Stimulated activated naive CD4-positive, alpha-beta T cell treated with Interleukin-2 at 50 U/mL for 16 hours (primary cell): ENCODE results near the gene DRC1.

Experiments used
- DNase-seq: peaks from one replicate; lab custom pipeline; 2025; lab: John Stamatoyannopoulos, UW

The DRC1 gene

DNA sequence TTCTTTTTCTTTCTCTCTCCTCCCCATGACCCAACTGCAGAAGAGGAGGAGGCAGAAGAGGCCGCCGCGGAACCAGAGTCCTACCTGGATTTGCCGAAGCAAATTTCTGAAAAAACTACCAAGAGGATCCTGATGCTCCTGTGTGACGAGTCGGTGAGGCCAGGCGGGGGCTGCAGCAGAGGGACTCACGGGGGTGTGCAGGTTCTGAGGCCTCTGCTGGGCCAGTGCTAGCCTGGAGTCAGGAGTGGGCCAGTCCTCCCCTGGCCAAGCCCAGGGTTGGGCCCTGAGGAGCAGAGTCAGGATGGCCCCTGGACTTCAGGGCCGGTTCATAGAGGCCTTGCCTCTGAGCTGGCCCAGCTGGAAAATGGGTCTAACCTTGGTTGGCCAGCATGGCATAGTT, 46.9 kb downstream of the DRC1 start:
- no peak for DNase-seq

DNA sequence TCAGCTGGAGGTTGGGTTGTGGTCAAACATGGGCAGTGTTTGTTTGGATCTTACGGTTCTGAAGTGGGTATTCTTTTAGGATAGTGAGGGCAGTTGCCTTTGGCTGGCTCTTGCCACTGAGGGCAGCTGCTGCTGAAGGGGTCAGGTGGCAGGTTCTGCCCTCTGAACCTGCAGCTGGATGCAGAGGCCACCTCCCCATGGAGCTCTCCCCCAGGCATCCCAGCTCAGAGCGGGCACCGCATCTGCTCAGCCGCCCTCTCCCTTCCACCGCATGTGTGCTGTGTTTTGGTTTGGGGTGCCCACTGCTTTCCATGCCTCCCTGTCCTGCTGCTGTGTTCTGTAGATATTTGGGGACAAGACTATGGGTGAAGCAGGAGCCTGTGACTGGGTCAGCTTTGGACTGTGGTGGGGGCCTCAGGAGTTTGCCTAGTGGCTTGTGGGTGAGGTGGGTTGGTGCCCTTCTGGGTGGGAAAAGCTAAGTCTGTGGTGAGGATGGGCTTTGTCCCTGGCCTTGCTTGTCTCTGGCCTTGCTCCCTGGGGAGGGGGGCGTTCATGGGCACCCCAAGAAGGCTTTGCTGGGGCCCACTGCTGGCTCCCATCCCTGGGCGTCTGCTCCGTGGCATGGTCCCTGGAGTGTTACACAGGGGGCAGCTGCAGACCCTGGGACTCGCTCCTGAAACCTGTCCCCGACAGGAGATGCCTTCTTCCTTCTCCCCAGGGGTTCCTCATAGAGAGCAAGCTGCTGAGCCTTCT, 47.7 kb downstream of the DRC1 start:
- DNase-seq, result no peak

DNA sequence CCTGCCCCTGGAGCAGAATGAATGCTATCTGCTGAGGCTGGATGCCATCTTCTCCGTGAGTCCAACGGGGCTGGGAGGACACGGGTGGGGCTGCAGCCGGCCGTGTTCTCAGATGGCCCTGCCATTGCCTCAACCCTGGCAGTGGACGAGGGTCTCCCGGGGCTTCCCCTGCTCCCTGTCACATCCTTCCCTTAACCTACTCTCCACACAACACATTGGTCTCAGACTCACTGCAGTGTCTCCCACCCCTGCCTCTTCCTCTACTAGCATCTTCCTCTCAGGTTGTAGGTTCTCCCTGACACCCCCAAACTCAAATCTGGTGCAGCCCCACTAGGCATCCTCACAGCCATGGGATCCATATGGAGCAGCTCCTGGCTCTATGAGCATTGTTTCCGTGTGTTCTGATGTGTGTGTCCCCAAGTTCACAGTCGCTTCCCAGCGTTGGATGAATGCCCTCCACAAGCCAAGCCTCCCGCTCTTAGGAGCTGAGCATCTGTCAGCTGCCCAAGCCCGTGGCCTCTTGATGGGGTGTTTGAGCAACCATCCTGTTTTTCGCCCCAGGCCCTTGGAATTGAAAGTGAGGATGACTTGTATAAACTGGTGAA, 48.4 kb downstream of the DRC1 start:
- DNase-seq, result no peak

DNA sequence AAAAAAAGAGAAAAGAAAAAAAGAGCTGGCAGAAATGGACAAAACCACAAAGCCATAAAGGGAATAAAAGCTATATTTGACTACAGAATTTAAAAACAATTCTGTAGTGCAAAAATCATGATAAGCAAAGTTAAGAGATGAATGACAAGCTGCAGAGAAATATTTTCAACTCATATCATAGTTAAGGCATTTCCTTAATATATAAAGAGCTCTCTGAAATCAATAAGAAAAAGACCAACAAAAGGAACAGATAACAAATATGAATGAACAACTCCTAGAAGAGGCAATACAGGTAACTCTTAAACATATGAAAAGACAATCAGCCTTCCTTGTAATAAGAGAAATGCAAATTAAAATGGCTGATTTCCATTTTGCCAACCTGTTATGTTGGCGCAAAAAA, 50.0 kb downstream of the DRC1 start:
- DNase-seq, result no peak

DNA sequence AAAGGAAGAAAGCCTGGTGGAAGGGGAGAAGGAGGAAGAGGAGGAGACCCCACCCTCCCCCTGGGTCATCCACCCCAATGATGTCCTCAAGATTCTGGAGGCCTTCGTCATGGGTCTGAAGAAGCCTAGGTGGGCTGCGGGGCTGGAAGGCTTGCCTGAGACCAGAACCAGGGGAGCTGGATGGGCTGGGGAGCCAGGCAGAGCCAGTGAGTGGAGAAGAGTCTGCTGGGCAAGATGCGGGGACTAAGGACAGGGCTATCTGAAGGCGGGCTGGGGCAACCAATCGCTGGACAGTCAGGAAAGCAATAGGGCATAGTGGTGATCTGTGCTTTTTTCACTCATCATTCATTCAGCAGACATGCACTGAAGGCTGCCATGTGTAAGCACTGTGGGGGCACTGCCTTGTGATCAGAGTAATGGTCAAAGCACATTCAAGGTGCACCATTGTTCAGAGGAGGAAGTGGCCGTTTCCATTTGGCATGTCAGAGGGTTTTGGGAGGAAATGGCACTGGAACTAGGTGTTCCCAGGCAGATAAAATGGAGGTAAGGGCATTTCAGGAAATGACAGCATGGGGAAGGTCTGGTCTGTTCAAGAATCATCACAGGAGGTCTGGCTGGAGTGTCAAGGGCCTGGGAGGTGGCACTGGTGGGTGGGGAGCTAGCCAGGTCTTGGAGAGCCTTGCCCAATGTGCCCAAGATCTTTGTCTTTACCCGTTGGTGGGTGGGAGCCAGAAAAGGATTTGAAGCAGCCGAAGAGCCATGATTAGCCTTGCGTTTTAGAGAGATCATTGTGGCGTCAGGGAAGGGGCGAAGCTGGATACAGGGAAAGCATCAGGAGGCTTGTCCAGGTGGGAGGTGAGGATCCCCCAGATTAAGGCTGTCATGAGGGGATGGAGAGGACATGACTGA, 52.0 kb downstream of the DRC1 start:
- no peak for DNase-seq

DNA sequence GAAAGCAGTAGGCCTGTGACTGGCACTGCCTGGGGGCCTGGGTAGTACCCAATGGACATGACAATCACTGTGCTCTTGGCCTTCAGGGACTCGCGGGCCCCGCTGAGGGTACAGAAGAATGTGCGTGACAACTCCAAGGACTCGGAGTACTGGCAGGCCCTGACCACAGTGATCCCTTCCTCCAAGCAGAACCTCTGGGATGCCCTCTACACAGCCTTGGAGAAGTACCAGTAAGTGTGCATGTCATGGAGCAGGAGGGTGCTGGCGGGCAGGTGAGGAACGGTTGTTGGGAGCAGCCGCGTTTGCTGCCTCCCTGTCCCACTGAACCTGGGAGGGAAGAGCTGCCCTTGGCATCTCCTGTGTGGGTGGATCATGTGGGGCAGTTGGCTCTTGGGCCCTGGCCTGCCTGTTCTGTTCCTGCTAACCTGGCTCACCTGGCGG, 52.9 kb downstream of the DRC1 start:
- no peak for DNase-seq

DNA sequence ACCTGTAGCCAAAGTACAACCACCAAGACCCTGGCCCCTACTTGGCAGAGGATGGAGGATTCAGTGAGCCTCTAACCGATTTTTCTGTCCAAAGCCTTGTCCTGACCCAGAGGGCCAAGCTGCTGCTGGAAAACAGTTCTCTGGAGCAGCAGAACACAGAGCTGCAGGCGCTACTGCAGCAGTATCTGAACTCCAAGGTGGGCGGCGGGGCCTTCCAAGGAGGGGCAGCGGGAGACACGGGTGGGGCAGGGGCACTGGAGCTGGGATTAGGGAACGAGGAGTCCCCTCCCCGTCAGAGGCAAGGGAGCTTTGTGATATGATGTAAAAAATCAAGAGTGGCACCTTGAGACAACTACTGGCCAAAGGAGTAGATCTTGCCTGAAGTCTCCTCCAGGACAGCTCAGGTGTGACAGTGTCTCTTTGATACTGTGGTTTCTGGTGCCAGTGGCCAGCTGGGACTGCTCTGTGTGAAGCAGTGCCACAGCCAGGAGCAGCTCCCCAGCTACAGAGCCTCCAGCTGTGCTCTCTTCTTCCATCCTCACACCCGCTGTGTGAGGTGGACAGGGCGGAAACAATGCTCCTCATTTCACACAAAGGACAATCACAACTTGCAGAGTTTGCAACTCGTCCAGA, 53.4 kb downstream of the DRC1 start:
- no peak for DNase-seq

DNA sequence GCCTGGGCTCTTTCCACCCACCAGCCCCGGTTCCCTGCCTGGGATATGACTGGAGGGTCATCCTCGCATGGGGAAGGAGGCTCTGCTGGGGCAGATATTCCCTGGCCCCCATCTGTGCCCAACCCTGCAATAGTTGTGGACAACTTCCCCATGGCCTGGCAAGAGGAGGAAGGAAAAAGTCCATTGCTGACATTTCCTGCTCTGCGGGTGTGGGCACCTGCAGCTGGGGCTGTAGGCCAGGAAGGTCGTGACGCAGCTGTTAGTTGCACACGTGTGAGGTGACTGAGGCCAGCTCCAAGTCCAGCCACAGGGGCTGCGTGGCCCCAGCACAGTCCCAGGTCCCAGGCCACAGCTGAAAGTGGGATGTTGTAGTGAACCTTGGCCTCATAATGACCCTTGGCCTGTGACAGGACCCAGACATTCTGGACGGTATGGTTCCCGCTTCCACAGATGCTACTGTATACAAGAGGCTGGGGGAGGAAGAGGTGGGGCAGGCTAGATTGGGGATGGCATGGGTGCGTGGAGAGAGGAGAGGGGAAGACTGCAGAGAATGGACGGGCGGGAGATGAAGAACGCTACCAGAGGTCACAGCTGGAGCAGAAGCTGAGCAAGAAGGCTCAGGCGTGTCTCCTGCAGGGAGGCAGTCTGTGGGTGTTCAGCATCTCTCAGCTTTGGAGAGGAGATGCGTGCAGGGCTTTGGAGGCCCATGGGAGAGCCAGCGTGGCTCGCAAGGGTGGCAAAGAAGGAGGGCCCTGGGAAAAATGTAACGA, 54.1 kb downstream of the DRC1 start:
- DNase-seq, result no peak

DNA sequence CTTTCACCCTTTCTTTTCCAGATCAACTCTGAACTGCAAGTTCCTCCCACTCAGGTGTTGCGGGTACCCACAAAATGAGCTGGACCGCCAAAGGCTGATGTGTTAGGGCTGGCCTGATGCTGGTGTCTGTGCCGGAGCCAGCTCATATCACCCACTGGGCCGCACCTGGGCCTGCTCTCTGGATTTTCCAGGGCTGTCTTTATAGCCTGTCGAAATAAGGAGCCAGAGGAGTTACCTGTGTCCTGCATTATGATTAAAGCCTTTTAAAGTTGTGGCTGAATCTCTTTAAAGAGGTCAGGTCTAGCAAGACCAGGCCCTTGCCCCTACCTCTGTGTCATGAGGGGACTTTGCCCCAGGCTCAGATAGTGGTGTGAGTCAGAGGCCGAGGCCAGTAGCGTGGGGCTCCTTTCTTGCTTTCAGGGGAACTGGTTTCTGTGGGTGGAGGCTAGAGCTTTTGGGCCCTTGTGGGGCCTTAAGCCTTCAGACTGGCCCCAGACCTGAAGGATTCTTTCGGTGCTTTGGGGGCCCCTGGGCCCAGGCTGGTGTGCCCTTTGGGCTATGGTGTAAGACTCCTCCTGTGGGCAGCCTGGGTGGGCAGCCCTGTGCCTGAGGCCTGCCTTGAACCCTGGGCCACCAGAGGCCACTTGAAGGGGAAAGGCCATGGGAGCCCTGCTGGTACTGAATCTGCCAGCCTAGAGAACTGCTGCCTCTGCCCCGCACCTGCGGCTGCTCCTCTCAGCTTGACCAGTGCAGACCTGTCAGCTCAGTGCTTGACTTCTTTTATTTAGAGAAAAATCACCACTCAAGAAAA, 54.9 kb downstream of the DRC1 start:
- DNase-seq, result no peak

DNA sequence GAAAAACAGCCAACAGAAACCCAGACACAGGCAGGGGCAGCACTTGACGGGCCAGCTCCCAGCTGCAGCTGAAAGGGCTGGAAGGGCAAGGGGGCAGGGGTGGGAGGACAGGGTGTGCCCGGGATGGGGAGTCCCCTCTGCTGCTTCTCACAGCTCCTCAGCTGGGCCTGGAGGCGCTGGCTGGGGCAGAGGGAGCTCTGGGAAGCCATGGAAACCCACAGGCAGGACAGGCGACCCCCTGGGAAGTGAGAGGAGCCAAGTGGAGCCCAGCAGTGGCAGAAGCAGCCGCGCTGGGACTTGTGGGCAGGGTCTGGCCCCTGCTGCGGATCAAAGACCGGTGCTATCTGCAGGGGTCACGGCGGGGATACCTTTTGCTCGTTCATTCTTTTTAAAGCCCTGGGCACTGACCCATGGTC, 55.5 kb downstream of the DRC1 start:
- no peak for DNase-seq

DNA sequence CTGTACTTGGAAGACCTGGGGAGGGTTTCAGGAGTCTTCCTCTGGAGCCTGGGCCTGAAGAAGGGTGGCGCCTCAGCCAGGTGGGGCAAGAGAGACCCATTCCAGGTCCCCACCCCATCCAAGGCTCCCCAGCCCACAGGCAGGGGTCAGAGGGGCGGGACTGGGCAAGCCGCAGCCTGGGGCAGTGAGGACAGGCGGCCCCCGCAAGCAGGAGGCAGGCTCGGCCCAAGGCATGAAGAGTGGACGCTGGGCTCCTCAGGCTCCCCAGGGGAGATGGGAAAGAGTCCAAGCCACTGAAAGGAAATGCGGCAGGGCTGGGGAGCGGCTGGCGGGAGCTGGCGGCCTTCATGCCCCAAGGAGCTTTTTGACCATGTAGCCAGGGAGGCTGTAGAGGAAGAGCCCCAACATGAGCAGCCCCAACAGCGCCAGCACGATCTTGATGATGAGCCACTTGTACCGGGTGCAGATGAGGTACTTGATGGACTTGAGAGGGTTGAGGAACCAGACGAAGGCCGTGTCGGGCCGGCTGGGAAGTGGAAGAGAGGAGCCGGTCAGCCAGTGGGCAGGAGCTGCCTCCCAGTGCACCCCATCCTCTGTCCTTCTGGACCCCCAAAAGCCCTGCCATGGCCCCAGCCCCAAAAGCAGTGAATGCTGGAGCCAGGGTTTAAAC, 56.1 kb downstream of the DRC1 start:
- DNase-seq, result no peak

DNA sequence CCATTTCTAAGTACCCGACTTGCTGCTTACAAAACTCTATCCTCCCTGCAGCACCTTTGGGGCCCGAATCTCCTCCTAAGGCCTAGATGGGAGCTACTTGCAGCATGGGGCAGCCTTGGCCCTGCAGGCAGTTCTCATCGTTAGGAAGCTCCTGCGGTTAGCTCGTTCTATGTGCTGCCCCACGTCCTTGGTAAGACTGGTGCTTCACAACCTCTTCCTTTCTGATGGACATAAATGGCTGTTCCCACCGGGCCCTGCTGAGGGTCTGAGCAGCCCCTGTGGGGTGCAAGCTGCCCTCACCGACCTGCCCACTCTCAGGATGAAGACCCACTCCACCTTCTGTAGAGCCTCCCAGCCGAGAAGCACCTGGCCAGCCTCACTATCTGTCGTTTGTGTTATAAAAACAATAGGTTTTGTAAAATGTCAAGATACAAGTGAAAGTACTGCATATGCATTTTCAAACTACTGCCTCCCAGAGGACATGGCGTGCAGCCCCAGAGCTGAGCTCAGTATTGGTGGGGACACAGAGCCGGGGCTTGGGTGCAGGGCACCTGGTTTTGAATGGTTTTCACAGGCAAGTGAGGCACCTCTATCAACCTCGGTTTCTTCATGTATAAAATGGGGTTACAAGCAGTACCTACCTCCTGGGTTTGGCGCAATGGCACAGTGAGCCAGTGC, 56.8 kb downstream of the DRC1 start:
- DNase-seq, result no peak

DNA sequence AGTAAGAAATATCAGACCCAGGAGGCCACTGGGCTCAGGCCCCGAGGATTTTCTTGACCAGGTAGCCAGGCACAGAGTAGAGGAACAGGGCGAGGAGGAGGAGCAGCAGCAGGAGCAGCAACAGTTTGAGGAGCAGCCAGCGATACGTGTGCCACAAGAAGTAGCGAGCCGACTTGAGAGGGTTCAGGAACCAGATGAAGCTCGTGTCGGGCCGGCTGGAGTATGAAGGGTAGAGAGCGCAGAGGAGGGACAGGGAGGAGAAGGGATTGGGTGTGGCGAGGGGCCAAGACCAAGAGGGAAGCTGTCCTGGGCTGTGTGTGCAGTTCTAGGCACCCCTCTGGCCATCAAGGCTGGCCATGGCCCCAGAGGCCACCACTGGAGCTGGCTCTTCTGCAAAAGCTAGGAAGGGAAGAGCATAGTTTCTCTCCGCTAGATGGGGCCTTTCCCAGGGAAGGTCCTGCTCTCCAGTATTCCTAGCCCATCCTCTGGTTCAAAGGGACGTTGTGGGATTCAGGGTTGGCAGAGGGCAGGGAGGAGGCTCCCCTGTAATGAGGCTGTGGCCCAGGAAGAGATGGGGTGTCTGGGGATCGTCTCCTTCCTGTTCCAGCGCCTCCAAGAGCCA, 58.4 kb downstream of the DRC1 start:
- no peak for DNase-seq

DNA sequence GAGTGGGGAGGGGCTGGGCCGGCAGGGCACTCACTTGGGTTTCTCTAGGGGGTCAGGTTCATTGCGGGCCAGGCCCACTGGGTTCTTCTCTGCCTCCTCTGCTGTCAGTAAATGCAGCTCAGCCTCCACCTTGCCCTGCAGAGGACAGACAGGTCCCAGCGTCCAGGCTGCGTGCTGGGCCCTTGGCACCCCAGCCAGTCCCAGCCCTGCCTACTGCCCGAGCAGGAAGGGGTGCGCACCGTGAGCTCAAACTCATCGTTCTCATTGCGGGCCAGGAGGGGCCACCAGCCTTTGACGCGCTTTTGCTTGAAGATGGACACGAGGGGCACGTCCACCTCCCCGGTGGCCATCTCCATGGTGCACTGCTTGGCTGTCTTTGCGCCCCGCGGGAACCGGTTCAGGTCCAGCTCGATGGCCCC, 58.9 kb downstream of the DRC1 start:
- DNase-seq, result no peak

DNA sequence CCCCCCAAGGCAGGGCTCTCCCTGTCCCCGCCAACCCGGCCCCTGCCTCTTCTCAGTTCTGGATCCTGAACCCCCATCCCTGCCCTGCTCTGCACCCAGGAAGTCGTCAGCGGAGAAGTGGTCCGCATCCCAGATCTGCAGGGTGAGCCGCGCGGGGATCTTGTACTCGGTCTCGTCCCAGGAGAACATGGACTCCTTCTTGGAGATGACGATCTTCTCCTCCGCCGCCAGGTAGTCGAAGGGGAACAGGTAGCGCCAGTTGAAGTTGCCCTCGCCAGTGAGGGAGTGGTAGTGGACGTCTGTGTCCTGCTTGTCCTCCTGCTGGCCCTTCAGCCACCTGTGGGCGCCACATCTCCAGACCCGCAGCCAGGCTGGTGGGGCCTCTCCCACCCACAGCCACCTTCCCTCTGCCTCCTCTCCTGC, 59.9 kb downstream of the DRC1 start:
- no peak for DNase-seq

DNA sequence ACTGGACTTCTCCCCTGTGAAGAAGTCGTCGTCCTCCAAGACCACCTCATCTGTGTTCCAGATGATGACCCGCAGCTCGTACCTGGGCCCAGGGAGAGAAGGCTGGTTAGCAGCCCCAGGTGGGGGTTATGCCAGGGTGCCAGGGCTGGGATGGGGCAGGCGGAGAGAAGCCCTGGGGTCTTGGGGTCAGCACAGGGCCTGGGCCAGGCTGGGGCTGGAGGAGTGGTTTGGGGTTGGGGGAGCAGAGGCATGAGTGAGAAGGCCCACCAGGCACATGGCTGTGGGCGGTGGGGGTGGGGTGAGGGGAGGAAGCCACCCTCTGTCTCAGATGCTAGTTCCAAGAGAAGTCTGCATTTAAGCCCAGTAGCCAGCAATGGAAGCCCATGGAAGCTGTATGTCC, 60.4 kb downstream of the DRC1 start:
- no peak for DNase-seq

DNA sequence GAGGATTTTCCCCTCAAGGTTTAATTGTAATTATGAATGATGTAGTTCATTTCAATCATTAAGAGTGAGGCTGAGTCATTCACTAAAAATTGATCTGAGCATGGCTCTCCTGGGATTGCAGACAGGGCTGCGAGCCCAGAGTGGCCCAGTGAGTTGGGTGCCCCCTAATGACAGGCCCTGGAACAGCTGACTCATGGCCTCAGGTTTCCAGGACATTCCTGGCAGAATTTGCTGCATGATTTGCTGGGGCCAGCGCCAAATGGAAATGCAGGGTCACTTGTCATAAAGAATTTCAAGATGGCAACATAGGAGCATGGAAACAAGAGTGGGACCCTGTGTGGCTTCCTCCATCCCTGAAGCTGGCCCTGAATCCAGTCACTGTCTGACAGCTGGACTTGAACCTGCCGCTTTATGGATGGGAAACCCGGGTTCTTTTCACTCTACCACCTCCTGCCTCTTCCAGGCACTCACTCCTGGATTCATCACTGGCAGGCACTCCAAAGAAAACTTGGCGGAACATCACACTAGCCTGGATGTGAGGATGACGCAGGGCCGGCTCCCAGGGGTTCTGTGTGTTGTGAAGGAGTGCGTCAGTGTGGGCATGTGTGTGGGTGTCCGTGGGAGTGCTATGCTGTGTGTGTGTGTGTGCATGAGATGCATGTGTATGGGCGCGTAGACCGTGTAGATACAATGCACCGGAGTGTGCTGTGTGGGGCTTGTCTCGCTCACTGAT, 61.0 kb downstream of the DRC1 start:
- no peak for DNase-seq
